KOPT-K1 (cell line): ENCODE data around the gene ARHGAP33.

Experiments
- H3K27ac ChIP-seq: fragments of 200-600 bp; sonication (generic); 2 replicates; pipeline ENCODE4 v1.5.1; 2016; ENCODE audit warnings: antibody characterized with exemption, mild to moderate bottlenecking, low read depth, low read length; ENCODE audit not compliant: poor library complexity, severe bottlenecking
- H3K36me3 ChIP-seq: fragments of 200-600 bp; sonication (generic); 2 replicates; pipeline ENCODE4 v1.5.1; 2017; ENCODE audit warnings: antibody characterized with exemption, mild to moderate bottlenecking, low read length, moderate library complexity; ENCODE audit not compliant: insufficient read depth
- H3K9me3 ChIP-seq: fragments of 200-600 bp; sonication (generic); 2 replicates; pipeline ENCODE4 v1.5.1; 2017; ENCODE audit warnings: antibody characterized with exemption, low read length, mild to moderate bottlenecking; ENCODE audit not compliant: insufficient read depth, poor library complexity, severe bottlenecking

Gene ARHGAP33

DNA sequence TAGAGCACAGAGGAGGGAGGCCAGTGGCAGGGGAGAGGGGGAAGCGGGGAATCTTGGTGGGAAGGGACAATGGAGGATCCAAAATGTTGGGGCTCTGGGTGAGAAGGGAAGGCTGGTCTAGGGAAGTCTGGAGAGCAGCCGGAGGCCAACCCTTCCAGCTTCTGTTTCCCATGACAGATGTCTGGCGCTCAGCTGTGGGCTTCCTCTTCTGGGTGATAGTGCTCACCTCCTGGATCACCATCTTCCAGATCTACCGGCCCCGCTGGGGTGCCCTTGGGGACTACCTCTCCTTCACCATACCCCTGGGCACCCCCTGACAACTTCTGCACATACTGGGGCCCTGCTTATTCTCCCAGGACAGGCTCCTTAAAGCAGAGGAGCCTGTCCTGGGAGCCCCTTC is 28.8 kb upstream of the ARHGAP33 start:
- Histone ChIP-seq H3K27ac (peak overlapping the region; percentile 88), H3K9me3 (no peaks in the 10 kb centered on the region), H3K36me3 (no peaks in the 10 kb centered on the region)

DNA sequence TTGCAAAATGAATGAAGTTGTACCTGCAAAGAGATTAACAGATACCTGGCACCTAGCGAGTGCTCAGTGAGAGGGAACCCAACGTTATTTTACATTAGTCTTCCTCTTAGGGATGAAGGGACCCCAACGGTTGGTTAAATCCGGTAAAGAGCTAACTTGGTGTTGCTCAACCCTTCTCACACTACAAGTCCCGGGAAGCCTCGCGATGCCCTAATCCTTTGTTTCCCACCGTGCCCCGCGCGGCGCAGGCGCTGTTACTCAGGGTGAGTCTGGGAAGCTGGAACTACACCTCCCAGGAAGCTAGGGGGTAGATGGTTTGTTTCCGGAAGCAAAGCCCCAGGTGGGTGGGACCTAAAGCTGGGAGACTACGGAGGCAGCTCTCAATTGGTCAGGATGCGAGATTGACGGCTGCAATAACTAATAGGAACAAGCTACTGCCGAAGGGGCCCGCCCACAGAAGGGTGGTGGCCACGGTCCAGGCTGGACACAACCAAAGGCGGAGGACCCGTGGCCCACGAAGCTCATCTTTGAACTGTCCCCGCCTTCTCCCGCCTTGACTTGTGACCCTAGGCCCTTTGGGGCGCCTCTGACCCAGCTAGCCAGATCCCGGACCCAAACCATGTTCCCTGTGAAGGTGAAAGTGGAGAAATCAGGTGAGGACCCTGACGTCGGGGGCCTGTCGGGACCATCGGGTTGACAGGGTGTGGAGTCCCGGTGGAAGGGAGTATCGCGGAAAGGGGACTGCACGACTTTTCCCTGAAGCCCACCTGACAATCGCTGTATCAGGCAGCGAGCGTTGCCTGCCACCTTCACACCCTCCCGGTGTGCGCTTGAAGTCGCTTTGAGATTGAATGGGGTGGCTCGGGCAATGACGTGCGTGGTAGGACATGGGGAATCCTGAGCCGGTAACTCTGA is 27.0 kb upstream of the ARHGAP33 start, which contains the start of gene LIN37:
LIN37 (plus strand) TSS at position 471 of the 915 bp plus-strand sequence; CDS start at position 620, 149 bp downstream.
- peaks cover 13% of the 10 kb centered on the region; the same call in 1 of the 2 replicates for H3K36me3 ChIP-seq
- peak within 1 kb of the TSS; percentile 66 for H3K27ac ChIP-seq
- H3K9me3 ChIP-seq: no peaks in the 10 kb centered on the region

DNA sequence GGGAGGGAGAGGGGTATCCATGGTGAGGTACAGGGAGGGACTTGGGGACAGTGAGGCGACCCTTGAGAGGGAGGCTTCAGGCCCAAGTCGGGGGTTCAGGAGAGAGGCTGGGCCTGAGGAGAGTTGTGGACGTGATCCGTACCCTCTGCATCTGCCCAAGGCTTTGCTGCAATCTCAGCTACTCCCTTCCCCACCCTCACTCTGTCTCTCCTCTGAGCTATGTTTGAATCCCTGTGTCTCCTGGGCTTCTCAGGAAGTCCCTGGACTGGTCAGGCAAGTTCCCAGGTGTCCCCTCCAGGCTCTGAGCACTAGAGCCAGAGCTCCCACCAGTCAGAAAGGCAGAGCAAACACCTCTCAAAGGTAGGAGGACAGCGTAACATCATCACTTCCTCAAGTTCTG is 25.2 kb upstream of the ARHGAP33 start:
- Histone ChIP-seq H3K9me3 (no peaks in the 10 kb centered on the region), H3K36me3 (peaks cover 23% of the 10 kb centered on the region; the same call in 1 of the 2 replicates), H3K27ac (no peak overlapping the region)

DNA sequence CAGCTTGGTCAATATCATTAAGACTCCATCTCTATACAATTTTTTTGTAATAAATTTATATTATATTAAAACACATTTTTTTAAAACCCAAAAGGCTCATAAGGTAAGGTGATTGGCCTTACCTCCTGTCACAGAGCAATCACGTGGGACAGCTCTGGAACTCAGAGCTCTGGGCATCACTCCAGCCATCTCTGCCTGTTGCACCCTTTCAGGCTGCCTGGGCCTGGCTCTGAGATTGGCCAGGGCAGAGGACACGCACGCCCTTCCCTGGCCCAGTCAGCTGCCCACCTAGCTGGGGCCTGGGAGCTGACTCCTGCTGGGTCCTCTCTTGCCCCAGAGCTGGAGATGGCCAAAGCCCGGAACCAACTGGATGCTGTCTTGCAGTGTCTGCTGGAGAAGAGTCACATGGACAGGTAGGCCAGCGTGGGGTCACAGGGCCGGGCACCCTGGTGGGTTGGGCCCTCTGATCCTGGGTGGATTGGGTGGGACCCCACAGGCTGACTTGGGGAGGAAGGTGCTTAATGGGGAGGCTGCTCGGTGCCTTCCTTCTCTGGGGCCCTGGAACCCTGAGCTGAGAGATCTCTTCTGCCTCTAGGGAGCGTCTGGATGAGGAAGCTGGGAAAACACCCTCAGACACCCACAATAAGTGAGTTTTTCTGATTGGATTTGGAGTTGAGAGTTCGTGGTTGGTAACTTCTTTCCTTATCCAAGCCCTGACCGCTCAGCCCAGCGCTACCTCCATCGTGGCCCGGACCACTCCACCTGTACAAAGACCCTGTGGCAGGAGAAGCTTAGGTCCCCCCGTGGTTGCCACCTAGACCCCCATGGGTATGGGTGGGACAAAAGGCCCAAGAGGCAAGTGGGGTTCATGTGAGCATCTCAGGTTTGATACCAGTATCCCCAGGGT is 23.3 kb upstream of the ARHGAP33 start:
- Histone ChIP-seq H3K36me3 (peaks cover 23% of the 10 kb centered on the region; the same call in 1 of the 2 replicates), H3K9me3 (no peaks in the 10 kb centered on the region), H3K27ac (no peak overlapping the region)

DNA sequence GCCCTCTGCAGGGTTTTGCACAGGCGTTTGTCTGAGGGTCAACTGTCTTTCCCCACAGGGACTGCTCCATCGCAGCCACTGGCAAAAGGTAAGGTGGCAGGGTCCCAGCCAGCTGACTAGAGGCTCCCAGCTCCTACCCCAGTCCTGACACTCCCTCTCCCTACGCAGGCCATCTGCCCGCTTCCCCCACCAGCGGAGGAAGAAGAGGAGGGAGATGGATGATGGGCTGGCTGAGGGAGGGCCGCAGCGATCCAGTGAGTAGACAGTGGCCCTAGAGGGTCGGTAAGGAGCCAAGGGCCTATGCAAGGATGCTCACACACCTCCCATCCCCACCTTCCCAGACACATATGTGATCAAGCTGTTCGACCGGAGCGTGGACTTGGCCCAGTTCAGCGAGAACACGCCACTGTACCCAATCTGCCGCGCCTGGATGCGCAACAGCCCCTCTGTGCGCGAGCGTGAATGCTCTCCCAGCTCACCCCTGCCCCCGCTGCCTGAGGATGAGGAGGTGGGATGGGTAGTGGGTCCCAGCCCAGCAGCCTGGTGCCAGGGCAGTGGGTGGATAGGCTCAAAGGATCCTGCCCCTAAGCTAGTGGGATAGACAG is 22.5 kb upstream of the ARHGAP33 start:
- no peaks in the 10 kb centered on the region for H3K9me3 ChIP-seq
- H3K36me3 ChIP-seq: peaks cover 23% of the 10 kb centered on the region; the same call in 1 of the 2 replicates
- H3K27ac ChIP-seq: no peak overlapping the region

DNA sequence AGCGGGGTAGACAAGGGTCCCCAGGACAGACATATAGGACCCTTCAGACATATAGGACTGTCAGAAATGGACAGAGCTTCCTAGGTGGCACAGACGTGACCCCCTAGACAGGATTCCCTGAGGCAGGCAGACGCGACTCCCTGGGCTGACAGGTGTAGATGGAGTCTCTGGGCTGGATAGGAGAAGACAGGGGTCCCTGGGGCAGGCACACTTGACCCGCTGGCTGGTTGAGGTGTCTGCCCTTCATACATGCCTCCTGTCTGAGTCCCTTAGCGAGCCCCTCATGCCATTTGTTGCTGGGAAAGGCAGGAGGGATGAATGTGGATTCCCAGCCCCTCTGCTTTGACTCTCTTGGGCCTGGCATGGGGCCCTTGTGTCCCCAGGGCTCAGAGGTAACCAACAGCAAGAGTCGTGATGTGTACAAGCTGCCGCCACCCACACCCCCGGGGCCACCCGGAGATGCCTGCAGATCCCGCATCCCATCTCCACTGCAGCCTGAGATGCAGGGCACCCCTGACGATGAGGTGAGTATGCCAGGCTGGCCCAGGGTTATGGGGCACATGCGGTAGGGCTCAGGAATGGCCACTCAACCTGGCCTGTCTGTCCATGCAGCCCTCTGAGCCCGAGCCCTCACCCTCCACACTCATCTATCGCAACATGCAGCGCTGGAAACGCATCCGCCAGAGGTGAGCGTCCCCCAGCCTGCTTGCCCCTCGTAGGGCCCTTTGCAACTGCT is 21.6 kb upstream of the ARHGAP33 start:
- peaks cover 23% of the 10 kb centered on the region; the same call in 1 of the 2 replicates for H3K36me3 ChIP-seq
- H3K9me3 ChIP-seq: no peaks in the 10 kb centered on the region
- no peak overlapping the region for H3K27ac ChIP-seq

DNA sequence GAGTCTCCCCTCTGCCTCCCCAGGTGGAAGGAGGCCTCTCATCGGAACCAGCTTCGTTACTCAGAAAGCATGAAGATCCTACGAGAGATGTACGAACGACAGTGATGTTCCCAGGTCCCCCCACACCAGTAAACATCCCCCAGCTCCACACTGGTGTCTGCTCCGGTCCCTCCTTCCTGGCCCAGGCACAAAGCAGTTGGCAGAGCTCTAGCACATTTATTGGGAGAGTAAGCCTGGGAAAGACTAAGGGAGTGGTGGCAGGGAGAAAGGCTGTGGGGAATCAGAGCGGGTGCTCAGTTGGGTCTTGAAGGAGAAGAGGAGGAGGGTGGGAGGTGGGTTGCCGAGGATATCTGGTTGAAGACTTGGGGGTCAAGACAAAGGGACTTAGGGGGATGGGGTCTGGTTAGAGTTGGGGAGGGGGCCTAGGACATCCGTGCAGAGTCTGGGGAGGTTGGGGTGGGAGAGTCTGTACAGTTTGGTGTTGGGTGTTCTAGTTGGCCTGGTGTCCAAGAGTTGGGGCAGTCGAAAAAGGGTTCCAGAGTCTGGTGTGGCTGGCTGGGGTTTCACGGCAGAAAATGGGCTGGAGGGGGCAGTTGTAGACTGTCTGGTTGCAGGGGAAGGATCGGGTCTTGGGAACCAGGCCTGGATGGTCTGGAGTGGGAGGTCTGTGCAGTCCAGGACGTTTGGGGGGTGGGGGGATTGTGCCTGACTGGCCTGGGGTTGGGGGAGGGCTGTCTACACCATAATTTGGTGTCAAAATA is 20.8 kb upstream of the ARHGAP33 start:
- Histone ChIP-seq H3K36me3 (peaks cover 25% of the 10 kb centered on the region; the same call in 1 of the 2 replicates), H3K9me3 (no peaks in the 10 kb centered on the region), H3K27ac (no peak overlapping the region)

DNA sequence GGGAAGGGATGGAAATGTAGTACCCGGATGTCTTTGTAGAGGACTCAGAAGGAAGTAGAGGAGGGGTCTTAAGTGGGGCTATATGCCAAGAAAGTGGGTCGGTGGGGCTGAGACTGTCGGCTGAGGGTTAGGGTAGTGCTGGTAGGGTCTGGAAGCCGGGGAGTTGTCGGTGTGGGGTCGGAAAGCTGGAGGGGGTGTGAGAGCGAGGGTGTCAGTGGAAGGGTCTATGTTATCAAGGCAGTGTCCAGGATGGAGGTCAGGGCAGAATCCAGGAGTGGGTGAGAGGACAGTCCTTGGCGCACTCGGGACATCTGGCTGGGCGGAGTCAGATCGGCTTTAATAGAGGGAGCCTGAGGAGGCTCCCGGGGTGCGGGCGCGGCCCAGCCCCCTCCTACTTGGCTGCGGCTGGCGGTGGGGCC is 20.2 kb upstream of the ARHGAP33 start:
- Histone ChIP-seq H3K27ac (no peak overlapping the region), H3K36me3 (peaks cover 31% of the 10 kb centered on the region; the same call in 1 of the 2 replicates), H3K9me3 (no peaks in the 10 kb centered on the region)

DNA sequence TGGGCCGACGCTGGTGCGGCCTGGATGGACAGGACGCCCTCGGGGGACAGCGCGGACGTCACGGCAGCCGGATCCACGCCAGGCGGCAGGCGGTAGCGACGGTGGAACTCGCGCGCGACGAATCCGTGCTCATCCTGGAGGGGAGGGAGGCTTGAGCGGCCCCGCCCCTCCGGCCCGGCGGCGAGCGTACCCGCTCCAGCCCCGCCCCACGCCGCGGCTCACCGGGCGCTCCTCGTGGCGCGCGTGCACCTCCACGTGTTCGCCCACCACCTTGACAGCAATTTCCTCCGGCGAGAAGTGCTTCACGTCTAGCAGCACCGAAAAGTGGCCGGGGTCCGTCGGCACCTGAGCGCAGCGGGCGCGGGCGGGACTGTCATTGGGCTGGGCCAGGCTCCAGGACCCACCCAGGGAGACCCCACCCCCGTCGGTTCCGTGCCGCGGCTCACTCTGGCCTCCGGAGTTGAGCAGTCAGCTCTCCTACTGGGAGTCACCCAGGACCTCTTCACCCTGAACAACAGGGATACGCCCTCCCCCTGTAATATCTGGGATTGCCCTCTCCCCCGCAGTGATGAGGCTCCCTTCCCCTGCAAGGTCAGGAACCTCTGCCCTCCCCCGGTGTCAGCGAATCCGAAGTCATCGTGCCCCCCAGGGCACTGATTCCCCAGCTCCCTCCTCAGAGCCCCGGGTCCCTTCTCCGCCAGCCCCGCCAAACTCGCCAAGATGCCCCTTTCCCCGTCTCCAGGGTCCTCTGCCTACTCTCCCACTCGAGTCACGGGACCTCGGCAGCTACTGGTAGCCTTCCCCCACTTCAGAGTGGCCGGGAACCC is 19.6 kb upstream of the ARHGAP33 start:
- peaks cover 37% of the 10 kb centered on the region; the same call in 1 of the 2 replicates for H3K36me3 ChIP-seq
- no peak overlapping the region for H3K27ac ChIP-seq

DNA sequence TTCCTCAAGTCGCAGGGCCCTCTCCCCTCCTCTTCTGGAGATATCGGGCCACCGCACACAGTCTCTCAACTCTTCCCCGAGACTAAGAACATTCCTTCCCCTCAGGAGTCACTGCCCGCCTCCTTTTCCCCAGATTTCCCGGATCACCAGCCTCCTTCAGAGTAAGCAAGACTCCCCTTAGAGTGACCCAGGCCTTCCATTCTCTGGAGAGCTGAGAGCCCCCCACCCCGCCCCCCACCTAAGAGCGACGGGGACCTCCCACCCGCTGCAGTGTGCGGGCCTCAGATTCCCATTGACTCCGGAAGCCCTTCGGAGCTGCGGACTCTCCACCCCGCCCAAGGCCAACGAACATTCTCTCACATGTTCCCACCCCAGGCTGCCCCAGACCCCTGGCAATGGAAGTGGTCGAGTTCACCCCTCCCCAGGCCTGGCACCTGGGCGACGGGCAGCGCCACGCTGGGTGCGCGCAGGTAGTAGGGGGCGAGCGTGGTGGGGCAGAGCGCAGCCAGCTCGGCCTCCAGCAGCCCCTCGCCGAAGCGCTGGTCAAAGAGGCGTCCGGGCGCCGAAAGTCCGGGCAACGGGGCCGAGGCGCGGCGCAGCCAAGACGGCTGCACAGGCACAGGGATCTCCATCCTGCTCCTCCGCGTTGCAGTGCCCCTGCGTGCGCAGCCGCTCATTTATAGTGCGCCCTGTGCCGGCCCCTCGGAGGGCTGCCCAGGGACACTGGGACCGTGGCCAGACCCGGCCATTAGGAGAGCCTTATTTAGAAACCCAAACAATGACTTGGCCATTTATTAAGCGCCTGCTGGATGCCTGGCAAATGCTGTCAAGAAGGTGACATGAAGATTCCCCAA is 18.8 kb upstream of the ARHGAP33 start, which contains the start of gene HSPB6:
HSPB6 (minus strand) TSS at position 653 of the 854 bp plus-strand sequence; CDS start at position 632, 21 bp downstream.
- H3K27ac ChIP-seq: peak within 1 kb of the TSS; percentile 89
- peaks cover 44% of the 10 kb centered on the region for H3K36me3 ChIP-seq
- H3K9me3 ChIP-seq: no peaks in the 10 kb centered on the region

More for the DNA sequence above, 19.6 kb upstream of the ARHGAP33 start:
- H3K9me3 ChIP-seq: no peaks in the 10 kb centered on the region

DNA sequence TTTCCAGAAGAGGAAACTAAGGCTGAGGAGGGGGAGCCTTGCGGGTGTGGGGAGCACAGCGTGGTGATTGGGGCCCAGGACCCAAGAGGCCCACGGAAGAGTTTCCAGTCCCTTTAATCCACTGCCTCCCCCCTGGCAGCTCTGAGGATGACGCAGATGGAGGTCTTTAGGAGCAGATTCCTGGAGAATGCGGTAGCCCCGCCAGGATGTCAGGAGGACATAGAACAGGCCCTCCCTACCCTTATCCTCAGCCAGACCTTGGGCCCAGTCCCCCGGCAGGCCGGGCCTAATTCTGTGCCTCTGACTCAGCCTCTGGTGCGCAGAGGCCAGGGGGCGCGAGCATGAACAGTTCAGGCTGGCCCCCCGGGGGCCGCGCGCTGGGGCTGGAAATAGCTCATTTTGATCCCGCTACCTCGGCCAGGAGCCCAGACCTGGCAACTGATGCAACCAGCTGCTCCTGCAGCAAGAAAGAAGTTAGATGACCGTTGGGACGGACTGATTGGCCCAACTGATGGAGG is 18.1 kb upstream of the ARHGAP33 start:
- H3K36me3 ChIP-seq: peaks cover 48% of the 10 kb centered on the region
- peak overlapping the region; percentile 89 for H3K27ac ChIP-seq
- no peaks in the 10 kb centered on the region for H3K9me3 ChIP-seq
